ENCODE measurements around the gene LTBP3.

DNA sequence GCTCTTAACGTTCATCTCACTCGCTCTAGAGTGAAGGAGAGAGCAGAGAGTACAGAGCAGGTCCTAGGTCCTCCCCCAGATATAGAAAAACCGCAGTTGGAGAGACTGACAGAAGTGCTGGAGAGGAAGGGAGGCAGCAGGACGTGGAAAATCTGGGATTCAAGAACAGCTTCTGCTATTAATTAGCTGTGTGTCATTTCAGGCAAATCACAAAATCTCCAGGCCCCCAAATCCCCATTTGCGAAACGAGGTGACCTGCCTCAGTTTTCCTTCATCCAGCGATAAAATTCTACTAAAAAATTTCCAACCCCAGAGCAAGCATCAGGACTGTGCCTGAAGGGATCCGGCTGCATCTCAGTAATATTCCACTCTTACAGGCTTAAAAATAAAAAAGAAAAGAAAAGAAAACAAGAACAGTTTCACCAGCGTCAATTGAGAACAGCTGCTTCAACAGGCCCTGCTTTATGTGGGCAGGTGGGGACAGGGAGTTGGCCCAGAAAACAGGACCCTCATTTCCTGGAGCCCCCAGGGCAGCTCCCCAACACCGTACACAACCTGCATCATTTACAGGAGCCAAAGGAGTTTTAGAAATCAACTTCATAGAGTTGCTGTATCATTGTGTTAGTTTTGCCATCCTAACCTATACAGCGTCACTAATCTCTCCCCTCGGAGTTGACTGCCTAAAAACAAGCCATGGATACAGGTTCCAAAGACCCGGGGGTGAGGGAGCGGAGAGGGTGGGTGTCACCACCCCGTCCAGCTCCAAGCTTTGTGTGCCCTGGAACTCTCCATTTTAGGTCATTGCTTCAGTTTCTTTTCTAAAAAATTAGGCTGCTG, 61.6 kb downstream of the LTBP3 start:
- no peak for TF ChIP-seq POLR2A (IDR thresholded peaks at IDR 0.05; ENCODE audit: low read depth, low read length)
- no peak for TF ChIP-seq POLR2AphosphoS5 (IDR thresholded peaks at IDR 0.05; ENCODE audit: low read depth, low read length)

Measured in GM12892 (cell line).